HG03432 (cell line): ENCODE results near the gene NHLH1.

Source experiments
- ATAC-seq: cut with Tn5 transposase; IDR thresholded peaks from one replicate; pipeline ENCODE4 v1.9.1; 2021; ENCODE audit warnings: mild to moderate bottlenecking, moderate library complexity; ENCODE audit not compliant: unreplicated experiment

Gene NHLH1

DNA sequence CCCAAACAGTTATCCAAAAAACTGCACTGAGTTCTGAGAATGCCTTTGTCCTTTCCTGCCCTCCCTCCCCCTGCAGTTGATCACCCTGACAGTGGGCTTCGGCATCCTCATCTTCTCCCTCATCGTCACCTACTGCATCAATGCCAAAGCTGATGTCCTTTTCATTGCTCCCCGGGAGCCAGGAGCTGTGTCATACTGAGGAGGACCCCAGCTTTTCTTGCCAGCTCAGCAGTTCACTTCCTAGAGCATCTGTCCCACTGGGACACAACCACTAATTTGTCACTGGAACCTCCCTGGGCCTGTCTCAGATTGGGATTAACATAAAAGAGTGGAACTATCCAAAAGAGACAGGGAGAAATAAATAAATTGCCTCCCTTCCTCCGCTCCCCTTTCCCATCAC, 8.8 kb upstream of the NHLH1 start:
- ATAC-seq: no peak

DNA sequence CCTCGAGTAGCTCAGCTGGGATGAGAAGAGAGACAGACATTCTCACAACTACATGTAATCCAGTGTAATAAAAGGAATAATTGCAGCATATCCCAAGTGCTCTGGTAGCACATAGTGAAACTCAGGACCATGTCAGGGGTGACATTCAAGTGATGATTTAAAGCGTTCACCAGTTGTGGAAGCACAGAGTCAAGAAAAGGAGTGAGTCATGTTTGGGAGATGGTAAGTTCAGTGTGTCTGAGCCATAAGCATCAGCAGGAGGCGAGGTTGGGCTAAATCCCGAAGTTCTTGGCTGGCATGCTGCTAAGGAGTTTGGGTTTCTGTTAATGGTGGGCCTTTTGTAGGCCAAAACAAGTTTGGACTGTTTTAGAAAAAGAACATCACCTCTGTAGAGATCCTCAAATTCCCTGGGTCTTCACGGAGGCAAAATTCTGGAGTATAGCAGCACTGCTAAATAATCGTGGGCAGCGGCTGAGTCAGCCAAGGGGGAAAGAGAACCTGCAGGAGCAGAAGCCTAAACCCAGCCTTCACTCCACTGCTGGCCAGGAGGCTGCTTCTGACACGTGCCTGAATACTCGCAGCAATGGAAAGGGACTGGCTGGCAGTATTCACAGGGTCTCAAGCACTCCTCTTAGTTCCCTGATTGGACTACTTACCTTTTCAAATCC, 7.2 kb upstream of the NHLH1 start:
- ATAC-seq: no peak

DNA sequence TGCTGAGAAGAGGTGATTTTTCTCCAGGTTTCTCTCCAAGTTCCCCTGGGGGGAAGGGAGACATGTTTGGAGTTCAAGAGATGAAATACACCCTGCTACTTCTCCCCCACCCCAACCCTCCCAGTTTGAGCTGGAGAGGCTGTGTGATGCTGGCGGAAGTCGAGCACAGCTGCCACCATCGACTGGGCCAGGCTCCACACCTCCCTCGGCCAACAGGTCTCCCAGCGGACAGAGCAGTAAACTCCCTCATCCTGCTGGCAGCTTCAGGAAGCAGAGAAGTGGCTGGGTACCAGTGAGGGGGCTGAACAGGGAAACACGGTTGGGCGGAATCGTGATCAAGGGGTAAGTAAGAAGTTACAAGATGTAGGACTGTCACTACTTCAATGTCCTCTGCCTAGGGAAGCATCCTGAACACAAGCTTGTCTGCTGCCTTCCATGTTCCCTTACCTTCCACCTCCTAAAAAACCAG, 6.6 kb upstream of the NHLH1 start:
- no peak for ATAC-seq

DNA sequence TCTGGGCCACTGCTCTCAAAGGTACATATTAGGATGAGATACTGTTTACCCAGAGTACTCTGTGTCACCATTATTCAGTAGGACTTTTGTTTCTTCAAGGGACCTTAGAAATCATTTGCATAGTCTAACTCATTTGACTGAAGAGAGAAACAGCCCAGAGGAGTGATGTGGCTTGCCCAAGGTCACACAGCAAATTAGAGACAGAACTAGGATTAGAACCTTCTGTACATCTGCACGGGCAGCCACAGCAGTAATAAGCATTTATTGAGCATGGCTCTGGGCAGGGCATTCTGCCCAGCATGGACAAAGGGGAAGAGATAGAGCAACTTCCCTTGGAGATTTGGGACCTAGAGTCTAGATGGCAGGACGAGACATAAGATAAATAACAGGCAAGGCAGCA, 5.7 kb upstream of the NHLH1 start:
- no peak for ATAC-seq

DNA sequence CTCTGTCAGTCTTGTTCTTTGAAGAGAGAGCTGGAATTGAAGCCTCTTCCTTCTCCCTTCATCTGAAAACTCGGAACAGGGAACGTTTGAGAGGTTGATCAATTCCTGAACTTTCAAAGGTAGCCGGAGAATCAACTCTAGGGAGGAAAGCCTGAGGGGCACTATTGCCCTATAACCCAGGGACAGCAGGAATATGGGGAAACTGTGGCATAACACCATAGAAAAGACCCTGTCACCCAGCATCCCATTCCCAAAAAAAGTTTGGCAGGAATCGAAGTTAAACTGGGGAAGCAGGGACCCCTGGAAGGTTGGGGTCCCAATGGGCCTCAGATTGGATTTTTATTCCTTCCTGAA, 5.1 kb upstream of the NHLH1 start:
- no peak for ATAC-seq

DNA sequence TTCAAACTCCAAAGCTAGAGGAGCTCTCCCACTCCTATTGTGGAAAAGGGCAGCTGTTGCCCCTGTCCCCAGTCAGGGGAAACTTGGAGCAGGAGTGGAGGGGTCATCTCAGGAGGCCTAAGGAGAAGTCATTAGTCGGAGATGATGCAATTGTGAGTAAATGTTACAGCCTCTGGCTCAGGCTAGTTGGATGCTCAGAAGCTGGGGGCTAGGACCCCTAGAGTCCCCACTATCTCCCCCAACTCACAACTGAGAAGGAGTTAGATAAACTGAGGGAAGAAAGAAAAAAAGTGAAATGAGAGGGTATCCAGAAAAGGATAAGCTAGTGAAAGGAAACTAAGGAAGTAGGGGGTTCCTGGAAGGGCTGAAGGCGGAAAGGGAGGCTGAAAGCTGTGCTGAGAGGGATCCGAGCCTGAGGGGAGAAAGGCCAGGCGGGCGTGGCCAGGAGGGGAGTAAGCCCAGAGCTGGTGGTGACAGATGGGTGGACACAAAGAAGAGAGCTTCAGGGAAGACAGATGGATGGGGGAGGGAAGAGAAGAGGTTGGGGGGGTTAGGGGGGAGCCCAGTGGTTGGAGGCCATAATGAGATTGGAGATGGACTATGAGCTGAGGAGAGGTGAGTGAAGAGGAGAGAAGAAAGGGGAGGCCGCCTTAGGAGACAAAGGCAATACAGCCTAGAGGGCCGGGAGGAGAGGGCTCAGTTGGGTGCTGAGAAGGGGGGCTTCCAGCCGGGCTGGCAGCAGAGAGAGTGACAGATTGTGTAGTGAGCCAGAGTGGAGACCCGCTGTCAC, 4.5 kb upstream of the NHLH1 start:
- no peak for ATAC-seq

DNA sequence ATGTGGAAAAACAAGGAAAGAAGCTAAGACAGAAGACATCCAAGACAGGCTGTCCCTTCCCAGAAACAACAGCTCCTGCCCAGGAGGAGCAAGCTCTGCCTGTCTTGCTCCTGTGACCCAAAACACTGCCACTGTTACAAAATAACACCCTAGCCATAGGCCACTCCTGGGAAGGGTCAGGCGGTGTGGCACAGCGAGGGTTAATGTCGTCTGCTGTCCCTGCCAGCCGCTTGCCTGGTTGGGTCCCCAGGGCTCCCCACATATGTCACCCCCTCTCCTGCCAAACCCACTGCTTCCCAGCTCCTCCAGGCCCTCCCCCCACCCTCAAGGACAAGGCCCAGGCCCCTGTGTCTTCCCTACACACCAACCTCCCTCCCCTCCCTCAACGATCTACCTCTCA, 3.9 kb upstream of the NHLH1 start:
- ATAC-seq: no peak

DNA sequence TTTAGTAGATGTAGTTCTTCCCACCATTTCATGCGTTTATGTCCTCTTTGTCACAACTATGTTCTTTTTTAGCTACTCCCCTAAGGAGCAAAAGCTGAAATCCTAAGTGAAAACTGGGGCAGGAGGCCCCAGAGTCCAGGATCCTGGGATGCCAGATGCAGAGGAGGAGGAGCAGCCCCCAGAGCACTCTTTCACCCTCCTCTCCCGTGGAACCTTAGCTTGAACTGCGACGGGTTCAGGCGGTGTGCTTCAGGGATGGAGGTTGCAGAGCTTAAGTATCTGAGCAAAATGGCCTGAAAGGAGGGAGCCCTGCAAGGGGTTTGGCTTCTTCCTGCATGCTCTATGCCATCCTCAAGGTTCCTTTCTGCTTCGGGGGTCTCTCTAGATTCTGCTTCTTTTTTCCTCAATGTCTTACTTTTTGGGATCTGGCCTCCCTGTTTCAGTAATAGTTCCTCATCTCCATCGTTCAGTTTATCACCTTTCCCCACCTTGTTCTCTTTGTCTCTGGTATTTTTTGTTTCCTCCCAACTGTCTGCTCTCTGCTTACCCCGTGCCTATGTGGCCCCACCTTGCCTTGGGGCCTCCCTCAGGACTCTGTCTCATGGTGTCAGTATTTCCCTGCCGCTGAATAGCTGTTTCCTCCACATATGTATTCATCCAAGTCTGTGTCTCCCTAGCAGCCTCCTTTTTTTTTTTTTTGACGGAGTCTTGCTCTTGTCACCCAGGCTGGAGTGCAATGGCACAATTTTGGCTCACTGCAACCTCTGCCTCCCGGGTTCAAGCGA, 2.7 kb upstream of the NHLH1 start:
- ATAC-seq: no peak

DNA sequence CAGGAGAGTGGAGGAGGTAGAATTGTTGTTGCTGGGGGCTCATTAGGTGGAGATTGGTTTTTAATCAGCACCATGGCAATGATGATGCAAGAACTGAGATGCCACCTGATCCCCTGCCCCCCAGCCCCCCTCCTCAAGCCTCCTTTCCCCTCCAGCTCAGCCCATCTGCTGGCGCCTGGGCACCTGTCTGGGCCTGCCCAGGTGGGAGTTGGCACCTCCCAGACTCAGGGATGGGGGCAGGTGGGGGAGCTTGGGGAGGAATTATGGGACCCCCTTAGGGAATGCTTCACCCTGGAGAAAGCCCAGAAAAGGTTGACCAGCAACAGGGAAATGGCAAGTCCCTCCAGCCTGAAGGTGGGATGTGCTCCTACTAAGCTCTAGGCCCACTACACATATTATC, 1.5 kb upstream of the NHLH1 start:
- ATAC-seq: no peak

DNA sequence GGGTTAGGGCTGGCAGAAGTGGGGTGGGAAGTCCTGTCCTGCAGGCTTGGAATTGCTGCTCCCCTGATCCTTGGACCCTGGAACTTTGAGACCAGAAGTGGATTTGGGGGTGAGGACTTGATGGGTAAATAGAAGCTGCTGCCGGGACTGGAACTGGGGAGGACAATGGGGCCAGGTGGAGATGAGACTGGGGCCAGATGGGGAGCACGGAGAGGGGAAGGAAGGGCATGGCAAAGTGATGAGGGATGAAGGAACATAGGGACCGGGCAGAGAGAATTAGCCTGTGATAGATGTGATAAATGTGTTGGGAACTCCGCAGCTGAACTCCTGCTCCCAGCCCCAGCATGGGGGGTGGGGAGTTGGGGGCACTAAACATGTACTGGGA, 637 bp downstream of the NHLH1 start:
- ATAC-seq: no peak

DNA sequence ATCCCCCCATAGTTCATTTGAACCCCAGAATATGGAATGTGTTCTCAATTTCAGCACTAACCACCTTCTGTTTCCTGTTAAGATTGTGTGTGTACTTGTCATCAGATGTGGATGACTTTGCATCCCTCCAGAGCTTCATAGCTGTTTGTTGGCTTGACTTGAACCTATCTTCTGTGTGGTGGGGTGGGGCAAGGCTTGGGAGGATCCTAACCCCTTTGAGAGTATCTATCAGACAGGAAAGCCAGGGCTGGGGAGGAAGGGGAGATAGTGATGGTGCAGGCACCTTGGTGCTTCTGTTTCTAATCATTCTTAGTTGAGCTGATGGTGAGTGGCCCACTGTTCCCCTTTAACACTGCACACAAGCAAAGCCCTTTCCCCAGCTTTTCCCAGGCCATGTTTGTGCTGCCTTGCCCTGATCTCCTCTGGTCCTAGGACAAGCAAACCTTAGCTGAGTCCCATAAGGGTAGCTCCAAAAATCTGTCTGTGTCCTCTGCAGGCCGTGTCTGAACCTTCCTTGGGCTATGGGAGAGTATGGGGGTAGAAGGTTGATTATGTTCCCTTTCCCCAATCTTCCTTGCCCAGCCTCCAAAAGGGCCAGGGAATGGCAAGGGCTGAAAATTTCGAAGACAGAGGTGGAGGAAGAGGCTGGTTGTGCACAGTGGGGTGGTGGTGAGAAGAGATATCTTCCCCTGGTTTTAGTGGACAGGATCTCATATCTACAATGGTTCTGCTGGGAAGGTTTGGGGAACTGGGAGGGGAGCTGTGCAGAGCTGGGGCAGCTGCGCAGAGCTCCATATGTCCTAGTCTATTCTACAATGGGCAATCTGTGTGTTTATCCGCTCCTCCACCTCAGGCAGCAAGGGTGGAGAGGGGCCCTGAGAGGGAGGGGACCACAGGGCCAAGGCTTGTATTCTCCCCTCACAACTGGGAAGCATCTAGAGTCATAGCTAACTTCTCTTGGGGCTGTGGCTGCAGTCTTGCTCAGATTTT, 1.4 kb downstream of the NHLH1 start:
- no peak for ATAC-seq

DNA sequence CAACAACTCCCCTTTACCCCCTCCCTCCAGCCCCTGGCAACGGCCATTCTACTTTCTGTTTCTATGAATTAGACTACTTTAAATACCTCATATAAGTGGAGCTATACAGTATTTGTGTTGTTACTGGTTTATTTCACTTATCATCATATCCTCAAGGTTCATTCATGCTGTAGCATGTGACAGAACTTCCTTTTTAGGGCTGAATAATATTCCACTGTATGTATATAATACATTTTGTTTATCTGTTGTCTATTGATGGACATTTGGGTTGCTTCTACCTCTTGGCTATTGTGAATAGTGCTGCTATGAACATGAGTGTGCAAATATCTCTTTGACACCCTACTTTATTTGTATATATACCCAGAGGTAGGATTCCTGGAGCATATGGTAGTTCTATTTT, 2.2 kb downstream of the NHLH1 start:
- no peak for ATAC-seq

DNA sequence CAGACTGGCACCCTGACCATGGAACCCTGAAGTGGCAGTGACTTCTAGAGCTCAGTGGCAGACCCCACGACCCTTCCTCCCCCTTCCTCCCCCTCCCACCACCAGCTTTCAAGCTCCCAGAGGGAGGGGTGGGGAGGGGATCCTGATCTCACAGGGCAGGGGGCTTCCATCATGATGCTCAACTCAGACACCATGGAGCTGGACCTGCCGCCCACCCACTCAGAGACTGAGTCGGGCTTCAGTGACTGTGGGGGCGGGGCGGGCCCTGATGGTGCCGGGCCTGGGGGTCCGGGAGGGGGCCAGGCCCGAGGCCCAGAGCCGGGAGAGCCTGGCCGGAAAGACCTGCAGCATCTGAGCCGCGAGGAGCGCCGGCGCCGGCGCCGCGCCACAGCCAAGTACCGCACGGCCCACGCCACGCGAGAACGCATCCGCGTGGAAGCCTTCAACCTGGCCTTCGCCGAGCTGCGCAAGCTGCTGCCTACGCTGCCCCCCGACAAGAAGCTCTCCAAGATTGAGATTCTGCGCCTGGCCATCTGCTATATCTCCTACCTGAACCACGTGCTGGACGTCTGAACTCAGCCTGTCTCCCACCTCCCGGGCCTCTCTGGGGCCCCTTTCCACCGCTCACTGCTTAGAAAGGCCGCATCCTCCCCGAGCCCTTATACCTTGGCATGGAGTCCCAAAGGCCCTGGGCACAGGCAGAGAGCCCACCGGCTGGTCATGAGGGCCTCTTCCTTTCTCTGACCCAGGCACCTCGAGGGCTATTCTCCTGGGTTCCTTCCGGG, 3.9 kb downstream of the NHLH1 start:
- ATAC-seq: no peak

DNA sequence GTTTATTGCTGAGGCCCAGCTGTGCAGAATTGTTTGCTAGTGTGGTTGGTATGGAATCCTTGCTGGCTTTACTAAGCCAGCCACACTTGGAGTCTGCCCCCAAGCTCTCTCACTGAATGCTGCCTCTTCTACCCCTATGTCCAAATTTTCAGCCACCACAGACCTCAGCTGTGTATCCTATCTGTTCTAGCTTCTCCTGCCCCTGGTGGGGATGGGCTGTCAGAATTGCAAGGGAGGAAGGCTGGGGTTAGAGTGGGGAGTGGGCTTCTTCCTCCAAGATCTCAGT, 4.4 kb downstream of the NHLH1 start:
- ATAC-seq: no peak

DNA sequence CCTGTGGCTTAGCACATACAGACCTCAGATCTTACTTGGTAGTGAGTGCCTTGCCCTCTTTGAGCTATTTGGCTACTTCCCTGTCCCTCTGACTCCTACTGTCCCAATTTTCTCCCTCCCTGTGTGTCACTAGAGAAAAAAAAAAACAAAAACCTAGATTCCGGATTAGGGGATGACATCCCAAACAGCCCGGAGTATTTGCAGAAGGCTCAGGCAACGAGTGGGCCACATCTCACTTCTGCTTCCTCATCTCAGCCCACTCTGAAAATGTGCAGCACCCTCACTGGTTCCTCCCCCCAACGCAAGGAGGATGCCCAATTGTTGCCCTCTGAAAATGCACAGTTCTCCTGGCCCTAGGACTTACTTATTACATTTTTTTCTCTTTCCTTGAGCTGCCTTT, 4.9 kb downstream of the NHLH1 start:
- no peak for ATAC-seq

DNA sequence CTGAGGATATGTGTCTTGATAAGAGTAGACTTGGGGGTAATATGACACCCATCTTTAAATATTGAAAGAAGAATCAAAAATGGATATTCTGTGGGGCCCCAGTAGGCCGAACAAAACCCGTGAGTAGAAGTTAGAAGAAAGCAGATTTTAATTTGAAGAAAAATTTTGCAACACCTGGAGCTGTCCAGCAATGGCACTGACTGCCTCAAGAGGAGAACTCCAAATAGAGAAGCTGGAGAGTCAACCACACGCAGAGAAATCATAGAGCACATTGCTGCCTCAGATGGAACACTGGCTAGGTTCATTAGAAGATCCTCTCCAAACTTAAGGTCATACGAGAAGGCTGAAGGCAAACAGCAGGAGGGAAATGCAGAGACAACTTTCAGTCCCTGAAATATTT, 6.8 kb downstream of the NHLH1 start:
- no peak for ATAC-seq

DNA sequence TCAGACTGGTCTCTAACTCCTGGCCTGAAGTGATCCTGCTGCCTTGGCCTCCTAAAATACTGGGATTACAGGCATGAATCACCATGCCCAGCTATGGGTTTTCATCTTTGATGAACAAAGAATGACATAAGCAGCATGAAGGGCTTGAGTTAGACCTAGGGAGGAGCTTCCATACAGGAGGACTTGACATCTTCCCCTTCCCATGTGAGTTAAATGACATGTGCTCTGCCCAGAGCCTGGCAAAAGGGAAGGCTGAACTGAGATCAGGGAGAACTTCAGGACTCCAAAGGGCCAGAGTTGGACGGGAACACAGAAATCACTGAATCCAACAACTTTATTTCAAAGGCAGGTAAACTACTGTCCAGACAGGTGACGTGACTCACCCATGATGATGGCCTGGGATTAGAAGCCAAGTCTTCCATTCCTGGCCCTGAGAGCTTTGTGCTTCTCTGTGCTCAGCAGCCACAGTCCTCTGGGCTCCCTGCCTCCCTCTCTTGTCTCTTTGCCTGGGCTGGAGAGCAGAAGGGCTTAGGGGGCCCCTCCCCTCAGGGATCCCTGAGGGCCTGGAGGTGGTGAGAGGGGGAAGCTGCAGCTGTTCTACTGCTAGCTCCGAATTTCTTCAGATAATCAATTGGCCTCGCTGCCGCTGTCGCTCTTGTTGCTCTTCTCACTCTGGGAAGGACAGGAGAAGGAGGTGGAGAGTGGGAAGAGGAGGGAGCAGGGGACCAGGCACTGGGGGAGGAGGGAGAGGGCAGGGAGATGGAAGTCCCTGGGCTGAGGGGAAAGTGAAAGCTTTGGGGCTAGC, 7.6 kb downstream of the NHLH1 start:
- ATAC-seq: no peak

DNA sequence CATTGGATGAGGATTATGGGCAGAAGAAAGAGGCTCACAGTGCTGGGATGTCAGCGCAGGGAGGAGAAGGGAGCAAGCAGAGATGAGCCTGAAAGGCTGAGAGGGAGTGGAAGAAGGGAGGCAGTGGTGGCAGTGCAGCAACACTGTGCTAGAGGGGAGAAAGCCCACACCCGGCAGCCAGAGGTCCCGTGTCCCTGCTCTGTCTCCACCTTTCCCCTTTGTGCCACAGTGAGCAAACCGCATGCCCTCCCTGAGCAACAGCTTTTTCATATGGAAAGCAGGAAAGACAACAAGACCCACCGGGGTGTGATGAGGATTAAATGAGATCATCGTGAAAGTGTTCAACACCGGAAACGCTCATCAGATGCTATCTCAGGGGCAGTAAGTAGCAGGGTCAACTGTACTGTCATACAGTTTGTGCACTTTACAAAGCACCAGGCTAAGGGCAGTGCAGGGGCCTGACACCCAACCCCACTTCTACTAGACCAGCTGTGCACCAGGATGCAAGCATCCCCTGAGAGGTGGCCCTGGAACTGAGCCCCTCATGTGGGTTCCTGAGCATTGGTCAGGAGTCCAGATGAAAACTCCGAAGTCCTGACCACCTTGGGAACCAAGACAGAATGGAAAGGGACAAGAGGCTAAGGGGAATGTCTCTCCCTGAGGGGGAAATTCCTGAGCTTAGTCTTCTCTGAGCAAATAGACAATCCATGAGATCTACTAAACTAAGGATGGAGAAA, 9.1 kb downstream of the NHLH1 start:
- peak; percentile 54 for ATAC-seq
